ENCODE results near the gene IL4R. TPM values are rescaled to one million over a fixed set of nuclear protein-coding genes. Genes with fewer than 3 reads are reported as not detected.

IL4R gene
- total RNA-seq, 1 experiment from 2014 or later = 28.9 TPM

DNA sequence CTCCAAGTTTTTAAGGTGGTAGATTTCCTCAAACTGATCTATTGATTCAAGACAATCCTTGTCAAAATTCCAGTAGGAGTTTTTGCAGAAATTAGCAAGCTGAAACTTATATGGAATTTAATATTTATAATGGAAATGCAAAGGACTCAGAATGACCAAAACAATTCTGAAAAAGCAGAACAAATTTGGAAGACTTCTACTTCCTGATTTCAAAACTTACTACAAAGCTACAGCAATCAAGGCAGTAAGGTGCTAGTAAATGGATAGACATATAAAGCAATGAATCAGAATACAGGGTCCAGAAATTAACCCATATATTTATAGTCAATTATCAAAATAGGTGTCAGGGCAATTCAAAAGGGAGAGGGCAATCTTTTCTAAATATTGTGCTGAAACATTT, 76.4 kb downstream of the IL4R start:
- BruUV-seq (replicated peaks) = no TSS peak
- peaks cover 3% of the 10 kb centered on the region; the same call in 1 of the 2 replicates for H3K9me3 ChIP-seq (ENCODE audit: control insufficient read depth, insufficient read depth, low read depth, low read length)
- no peaks in the 10 kb centered on the region for H3K4me1 ChIP-seq (ENCODE audit: control insufficient read depth, insufficient read depth, low read length)
- no peak overlapping the region for H3K4me3 ChIP-seq (ENCODE audit: low read depth in 2 of 2, low read length in 2 of 2)
- no peaks in the 10 kb centered on the region for H3K36me3 ChIP-seq (ENCODE audit: control insufficient read depth, insufficient read depth, low read length)
- H3K27me3 ChIP-seq (ENCODE audit: control insufficient read depth, insufficient read depth, low read length) = peaks cover 22% of the 10 kb centered on the region
- H3K27ac ChIP-seq (ENCODE audit: low read length) = no peak overlapping the region
- no peak for ATAC-seq
- POLR2A ChIA-PET = no interaction called here
- DNase-seq (ENCODE audit: low read depth, low spot score) = no peak
- TF ChIP-seq POLR2AphosphoS5 (IDR thresholded peaks at IDR 0.05; ENCODE audit: low read depth, low read length) = no peak
- no peak for TF ChIP-seq SIN3A (IDR thresholded peaks at IDR 0.05; ENCODE audit: borderline replicate concordance, insufficient read depth, low read depth, low read length)
- TF ChIP-seq TCF7L2 (IDR thresholded peaks at IDR 0.05; ENCODE audit: low read depth, low read length) = no peak
- TF ChIP-seq, protein P1, sequence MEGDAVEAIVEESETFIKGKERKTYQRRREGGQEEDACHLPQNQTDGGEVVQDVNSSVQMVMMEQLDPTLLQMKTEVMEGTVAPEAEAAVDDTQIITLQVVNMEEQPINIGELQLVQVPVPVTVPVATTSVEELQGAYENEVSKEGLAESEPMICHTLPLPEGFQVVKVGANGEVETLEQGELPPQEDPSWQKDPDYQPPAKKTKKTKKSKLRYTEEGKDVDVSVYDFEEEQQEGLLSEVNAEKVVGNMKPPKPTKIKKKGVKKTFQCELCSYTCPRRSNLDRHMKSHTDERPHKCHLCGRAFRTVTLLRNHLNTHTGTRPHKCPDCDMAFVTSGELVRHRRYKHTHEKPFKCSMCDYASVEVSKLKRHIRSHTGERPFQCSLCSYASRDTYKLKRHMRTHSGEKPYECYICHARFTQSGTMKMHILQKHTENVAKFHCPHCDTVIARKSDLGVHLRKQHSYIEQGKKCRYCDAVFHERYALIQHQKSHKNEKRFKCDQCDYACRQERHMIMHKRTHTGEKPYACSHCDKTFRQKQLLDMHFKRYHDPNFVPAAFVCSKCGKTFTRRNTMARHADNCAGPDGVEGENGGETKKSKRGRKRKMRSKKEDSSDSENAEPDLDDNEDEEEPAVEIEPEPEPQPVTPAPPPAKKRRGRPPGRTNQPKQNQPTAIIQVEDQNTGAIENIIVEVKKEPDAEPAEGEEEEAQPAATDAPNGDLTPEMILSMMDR (IDR thresholded peaks at IDR 0.05) = no peak
- TF ChIP-seq, protein P2, sequence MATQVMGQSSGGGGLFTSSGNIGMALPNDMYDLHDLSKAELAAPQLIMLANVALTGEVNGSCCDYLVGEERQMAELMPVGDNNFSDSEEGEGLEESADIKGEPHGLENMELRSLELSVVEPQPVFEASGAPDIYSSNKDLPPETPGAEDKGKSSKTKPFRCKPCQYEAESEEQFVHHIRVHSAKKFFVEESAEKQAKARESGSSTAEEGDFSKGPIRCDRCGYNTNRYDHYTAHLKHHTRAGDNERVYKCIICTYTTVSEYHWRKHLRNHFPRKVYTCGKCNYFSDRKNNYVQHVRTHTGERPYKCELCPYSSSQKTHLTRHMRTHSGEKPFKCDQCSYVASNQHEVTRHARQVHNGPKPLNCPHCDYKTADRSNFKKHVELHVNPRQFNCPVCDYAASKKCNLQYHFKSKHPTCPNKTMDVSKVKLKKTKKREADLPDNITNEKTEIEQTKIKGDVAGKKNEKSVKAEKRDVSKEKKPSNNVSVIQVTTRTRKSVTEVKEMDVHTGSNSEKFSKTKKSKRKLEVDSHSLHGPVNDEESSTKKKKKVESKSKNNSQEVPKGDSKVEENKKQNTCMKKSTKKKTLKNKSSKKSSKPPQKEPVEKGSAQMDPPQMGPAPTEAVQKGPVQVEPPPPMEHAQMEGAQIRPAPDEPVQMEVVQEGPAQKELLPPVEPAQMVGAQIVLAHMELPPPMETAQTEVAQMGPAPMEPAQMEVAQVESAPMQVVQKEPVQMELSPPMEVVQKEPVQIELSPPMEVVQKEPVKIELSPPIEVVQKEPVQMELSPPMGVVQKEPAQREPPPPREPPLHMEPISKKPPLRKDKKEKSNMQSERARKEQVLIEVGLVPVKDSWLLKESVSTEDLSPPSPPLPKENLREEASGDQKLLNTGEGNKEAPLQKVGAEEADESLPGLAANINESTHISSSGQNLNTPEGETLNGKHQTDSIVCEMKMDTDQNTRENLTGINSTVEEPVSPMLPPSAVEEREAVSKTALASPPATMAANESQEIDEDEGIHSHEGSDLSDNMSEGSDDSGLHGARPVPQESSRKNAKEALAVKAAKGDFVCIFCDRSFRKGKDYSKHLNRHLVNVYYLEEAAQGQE (IDR thresholded peaks at IDR 0.05; ENCODE audit: insufficient read depth in 1 of 2, low read depth in 2 of 2, low read length in 1 of 2) = no peak
- in situ Hi-C loops (cut with HindIII; ENCODE audit: low pct_unique_long_range_greater_than_20kb, low sequenced_read_pairs) (no loop called here), intact Hi-C loops (cut with micrococcal nuclease; ENCODE audit: unreplicated experiment) (no loop called here)
- CTCF ChIA-PET = no interaction called here

DNA sequence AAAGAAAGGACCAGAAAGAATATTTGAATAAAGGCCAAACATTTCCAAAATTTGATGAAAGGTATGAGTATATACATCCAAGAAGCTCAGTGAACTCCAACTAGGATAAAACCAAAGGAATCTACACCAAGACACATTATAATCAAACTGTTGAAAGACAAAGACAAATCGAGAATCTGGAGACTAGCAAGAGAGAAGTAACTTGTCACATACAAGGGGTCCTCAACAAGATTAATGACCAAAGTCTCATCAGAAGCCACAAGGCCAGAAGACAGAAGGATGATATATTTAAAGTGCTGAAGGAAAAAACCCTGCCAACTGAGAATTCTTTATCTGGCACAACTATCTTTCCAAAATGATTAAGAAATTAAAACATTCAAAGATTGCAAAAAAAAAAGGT, 78.9 kb downstream of the IL4R start:
- no peak overlapping the region for H3K27ac ChIP-seq (ENCODE audit: low read length)
- no peaks in the 10 kb centered on the region for H3K4me1 ChIP-seq (ENCODE audit: control insufficient read depth, insufficient read depth, low read length)
- intact Hi-C loops (cut with micrococcal nuclease; ENCODE audit: unreplicated experiment) = no loop called here
- H3K27me3 ChIP-seq (ENCODE audit: control insufficient read depth, insufficient read depth, low read length) = peaks cover 21% of the 10 kb centered on the region
- peaks cover 3% of the 10 kb centered on the region; the same call in 1 of the 2 replicates for H3K9me3 ChIP-seq (ENCODE audit: control insufficient read depth, insufficient read depth, low read depth, low read length)
- BruUV-seq (replicated peaks) = no TSS peak
- in situ Hi-C loops (cut with HindIII; ENCODE audit: low pct_unique_long_range_greater_than_20kb, low sequenced_read_pairs) = no loop called here
- H3K36me3 ChIP-seq (ENCODE audit: control insufficient read depth, insufficient read depth, low read length) = no peaks in the 10 kb centered on the region
- CTCF ChIA-PET = no interaction called here
- ATAC-seq (no peak), DNase-seq (ENCODE audit: low read depth, low spot score) (no peak)
- POLR2A ChIA-PET = no interaction called here
- TF ChIP-seq TCF7L2 (IDR thresholded peaks at IDR 0.05; ENCODE audit: low read depth, low read length) = no peak
- no peak for TF ChIP-seq SIN3A (IDR thresholded peaks at IDR 0.05; ENCODE audit: borderline replicate concordance, insufficient read depth, low read depth, low read length)
- TF ChIP-seq, protein P1 (IDR thresholded peaks at IDR 0.05) = no peak
- TF ChIP-seq, protein P2 (IDR thresholded peaks at IDR 0.05; ENCODE audit: insufficient read depth in 1 of 2, low read depth in 2 of 2, low read length in 1 of 2) = no peak
- no peak for TF ChIP-seq POLR2AphosphoS5 (IDR thresholded peaks at IDR 0.05; ENCODE audit: low read depth, low read length)
- no peak overlapping the region for H3K4me3 ChIP-seq (ENCODE audit: low read depth in 2 of 2, low read length in 2 of 2)

Measured in Panc1 (cell line).